ENCODE results near the gene HSD11B2. TPM values are rescaled to one million over a fixed set of nuclear protein-coding genes. Genes with fewer than 3 reads are reported as not detected.
A peak's percentile ranks its signal among the peaks of the same experiment; 100 is the strongest.

The HSD11B2 gene
- total and polyA plus RNA-seq, 9 donors, result 3.7 to 14.5 (median 7.7) TPM

DNA sequence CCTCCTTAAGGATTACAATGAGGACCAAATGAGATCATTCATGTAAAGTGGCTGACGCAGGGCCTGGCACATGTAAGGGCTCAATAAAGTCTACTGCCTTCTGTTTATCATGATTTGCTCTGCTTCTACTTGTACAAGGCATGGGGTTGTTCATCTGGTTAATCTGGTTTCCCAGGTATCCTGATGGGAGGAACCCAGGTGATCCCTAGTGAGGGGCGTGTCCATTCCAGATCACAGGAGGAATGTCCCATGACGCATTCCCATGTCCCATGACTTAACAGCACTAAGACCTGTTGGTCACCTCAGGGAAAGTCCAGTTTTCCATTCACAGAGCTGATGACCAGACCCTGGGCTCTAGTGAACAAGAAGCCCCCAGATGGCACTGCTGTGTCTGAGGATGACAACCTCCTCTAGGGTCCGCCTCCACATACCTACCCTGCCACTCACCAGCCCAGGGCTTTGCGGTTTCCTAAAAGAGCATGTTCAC is 26.1 kb upstream of the HSD11B2 start:
- Histone ChIP-seq H3K4me1 (ENCODE audit: control insufficient read depth, insufficient read depth, low read length) (peaks cover 76% of the 10 kb centered on the region), H3K36me3 (ENCODE audit: control insufficient read depth, insufficient read depth, low read length) (peaks cover 6% of the 10 kb centered on the region), H3K9me3 (replicated peaks; ENCODE audit: control insufficient read depth, low read depth, low read length) (no peaks in the 10 kb centered on the region), H3K27me3 (ENCODE audit: control insufficient read depth, insufficient read depth, low read length) (no peaks in the 10 kb centered on the region), H3K4me3 (ENCODE audit: low read length) (no peak overlapping the region), H3K27ac (ENCODE audit: low read length) (no peak overlapping the region)
- peak; percentile 9 for DNase-seq
- WGBS (ENCODE audit: insufficient coverage), result 80% methylated on average over 1 of the region's 5 CpGs

DNA sequence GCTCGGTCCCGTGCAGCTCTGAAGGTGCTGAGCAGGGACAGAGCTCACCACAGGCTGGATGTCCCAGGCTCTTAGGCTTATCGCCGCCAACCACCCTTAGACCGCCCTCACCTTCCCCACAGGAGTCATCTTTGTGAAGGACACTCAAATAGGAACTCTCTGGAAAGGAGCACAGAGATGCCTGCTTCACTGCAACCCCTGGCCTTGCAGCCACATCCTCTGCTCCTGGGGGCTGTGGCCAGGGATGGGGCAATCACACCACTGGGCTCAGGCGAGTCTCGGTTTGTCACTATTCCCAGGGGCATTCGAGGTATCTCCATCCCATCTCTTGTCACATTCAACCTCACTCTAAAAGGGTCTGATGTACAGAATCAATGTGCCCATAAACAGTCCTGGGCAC is 25.6 kb upstream of the HSD11B2 start:
- WGBS (ENCODE audit: insufficient coverage), result 90% methylated on average over 7 of the region's 8 CpGs
- Histone ChIP-seq H3K27ac (ENCODE audit: low read length) (no peak overlapping the region), H3K36me3 (ENCODE audit: control insufficient read depth, insufficient read depth, low read length) (peaks cover 6% of the 10 kb centered on the region), H3K4me3 (ENCODE audit: low read length) (no peak overlapping the region), H3K27me3 (ENCODE audit: control insufficient read depth, insufficient read depth, low read length) (no peaks in the 10 kb centered on the region), H3K4me1 (ENCODE audit: control insufficient read depth, insufficient read depth, low read length) (peaks cover 73% of the 10 kb centered on the region), H3K9me3 (replicated peaks; ENCODE audit: control insufficient read depth, low read depth, low read length) (no peaks in the 10 kb centered on the region)
- peak; percentile 5 for DNase-seq

DNA sequence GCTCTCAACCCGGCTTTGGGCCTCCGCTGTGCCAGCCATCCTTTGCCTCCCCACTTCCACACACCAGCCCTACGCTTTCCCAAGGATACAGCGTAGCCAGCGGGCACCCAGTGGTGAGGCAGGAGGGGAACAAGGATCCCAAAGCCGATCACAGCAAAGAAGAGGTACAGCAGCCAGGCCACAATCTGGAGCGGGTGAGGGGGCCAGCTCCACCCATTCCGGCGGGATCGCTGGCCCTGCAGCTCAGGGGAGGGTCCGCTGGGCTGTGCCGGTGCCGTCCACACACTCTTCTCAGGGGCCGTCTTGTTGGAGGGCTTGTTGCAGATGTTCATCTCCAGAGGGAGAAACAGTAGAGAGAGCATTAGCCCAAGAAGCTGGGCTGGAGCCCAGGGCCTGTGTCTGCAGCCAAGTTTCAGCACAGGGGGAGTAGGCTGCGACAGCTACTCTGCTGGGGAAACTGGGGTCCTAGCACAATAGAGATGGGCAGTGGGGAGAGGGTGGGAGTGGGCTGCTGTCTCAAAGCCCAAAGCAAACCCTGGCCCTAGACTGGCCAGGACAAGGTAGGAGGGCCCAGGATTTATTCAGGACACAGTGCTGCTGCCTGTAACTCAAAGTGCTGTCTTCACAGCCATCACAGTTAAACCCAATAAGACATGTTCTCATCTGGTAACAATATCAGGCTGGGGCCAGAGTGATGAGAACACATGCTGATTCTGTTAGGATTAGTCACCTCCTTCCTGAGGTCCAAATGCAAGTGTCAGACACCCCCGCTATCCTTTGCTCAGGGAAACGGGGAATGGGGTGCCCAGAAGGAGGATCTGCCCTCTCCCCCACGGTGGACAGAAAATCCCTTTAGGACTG is 24.6 kb upstream of the HSD11B2 start:
- DNase-seq, result peak; percentile 96
- H3K36me3 ChIP-seq (ENCODE audit: control insufficient read depth, insufficient read depth, low read length), result peaks cover 6% of the 10 kb centered on the region
- H3K9me3 ChIP-seq (replicated peaks; ENCODE audit: control insufficient read depth, low read depth, low read length), result no peaks in the 10 kb centered on the region
- H3K27me3 ChIP-seq (ENCODE audit: control insufficient read depth, insufficient read depth, low read length), result no peaks in the 10 kb centered on the region
- 30% methylated on average over 15 of the region's 18 CpGs for WGBS (ENCODE audit: insufficient coverage)
- peak overlapping the region; percentile 94 for H3K27ac ChIP-seq (ENCODE audit: low read length)
- H3K4me3 ChIP-seq (ENCODE audit: low read length), result no peak overlapping the region
- peaks cover 63% of the 10 kb centered on the region for H3K4me1 ChIP-seq (ENCODE audit: control insufficient read depth, insufficient read depth, low read length)

DNA sequence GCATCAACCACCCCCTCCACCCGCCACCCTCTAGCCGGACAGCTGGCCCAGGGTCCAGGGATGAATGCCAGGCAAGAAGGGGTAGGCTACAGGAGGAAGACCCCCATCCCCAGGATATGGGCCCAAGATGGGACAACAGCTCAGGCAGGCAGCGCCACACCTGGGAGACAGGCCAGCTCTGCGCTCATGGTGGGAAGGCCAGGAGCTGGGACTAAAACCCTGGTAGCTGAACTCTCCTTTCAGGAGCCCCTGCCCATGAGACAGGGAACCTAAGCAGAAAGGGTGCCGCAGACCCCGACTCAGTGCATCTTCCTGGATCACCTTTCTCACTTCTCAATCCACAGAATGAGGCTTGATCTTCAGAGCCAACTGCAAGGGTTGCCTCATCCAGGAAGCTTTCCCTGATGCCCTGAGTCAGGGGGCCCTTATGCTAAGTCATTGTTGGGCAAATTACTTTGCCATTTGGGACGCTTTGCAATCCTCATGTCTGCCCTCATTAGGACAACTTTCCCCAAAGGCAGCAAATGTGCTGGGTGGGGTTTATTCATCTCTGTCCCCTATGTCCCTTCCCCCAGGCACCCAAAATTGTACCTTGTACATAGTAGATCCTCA is 23.6 kb upstream of the HSD11B2 start:
- peak overlapping the region; percentile 94 for H3K27ac ChIP-seq (ENCODE audit: low read length)
- H3K4me3 ChIP-seq (ENCODE audit: low read length), result no peak overlapping the region
- no peaks in the 10 kb centered on the region for H3K27me3 ChIP-seq (ENCODE audit: control insufficient read depth, insufficient read depth, low read length)
- peaks cover 6% of the 10 kb centered on the region for H3K36me3 ChIP-seq (ENCODE audit: control insufficient read depth, insufficient read depth, low read length)
- H3K9me3 ChIP-seq (replicated peaks; ENCODE audit: control insufficient read depth, low read depth, low read length), result no peaks in the 10 kb centered on the region
- no peak for DNase-seq
- H3K4me1 ChIP-seq (ENCODE audit: control insufficient read depth, insufficient read depth, low read length), result peaks cover 54% of the 10 kb centered on the region
- WGBS (ENCODE audit: insufficient coverage), result 74% methylated on average over 3 of the region's 7 CpGs

DNA sequence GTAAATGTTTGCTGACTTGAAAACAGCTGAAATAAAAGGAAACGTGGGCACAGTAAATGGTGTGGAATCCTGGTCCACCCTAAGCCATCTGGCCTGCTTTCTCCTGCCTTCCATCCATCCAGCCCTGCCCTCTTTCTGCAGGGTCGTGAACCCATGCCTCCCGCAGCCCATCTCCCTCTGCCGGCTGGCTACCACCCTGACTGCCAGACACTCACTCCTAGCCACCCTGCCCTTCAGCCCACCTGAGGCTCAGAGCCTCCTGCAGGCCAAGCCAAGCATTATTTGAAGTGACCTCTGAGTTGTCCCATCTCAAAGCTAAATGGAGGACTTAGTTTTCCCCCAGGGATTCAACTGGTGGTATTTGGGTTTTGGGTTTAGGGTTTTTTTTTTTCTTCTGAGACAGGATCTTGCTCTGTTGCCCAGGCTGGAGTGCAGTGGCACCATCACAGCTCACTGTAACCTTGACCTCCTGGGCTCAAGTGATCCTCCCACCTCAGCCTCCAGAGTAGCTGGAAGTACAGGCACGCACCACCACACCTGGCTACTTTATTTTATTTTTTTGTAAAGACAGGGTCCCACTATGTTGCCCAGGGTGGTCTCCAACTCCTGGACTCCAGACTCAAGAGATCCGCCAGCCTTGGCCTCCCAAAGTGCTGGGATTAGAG is 23.0 kb upstream of the HSD11B2 start:
- H3K4me3 ChIP-seq (ENCODE audit: low read length), result no peak overlapping the region
- peaks cover 49% of the 10 kb centered on the region for H3K4me1 ChIP-seq (ENCODE audit: control insufficient read depth, insufficient read depth, low read length)
- WGBS (ENCODE audit: insufficient coverage), result 90% methylated on average over 2 of the region's 6 CpGs
- peak overlapping the region; percentile 94 for H3K27ac ChIP-seq (ENCODE audit: low read length)
- H3K36me3 ChIP-seq (ENCODE audit: control insufficient read depth, insufficient read depth, low read length), result peaks cover 6% of the 10 kb centered on the region
- no peak for DNase-seq
- no peaks in the 10 kb centered on the region for H3K27me3 ChIP-seq (ENCODE audit: control insufficient read depth, insufficient read depth, low read length)
- H3K9me3 ChIP-seq (replicated peaks; ENCODE audit: control insufficient read depth, low read depth, low read length), result no peaks in the 10 kb centered on the region

DNA sequence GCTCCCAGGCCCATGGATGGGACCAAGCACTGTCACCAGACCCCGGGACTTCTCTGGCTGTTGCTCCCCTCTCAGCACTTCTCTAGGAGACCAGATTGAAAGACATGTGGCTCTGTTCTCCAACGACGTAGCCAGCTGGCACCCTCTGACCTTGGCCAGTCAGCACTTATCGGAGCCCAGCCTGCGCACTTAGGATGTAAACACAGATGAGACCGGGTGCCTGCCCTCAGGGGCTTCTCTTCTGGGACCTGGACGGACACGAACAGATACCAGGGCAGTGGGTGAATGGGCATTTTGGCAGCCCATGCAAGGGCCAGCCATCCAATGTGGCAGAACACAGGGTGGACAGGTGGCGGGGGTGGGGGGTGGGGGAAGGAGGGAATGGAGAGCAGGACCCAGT is 21.3 kb upstream of the HSD11B2 start:
- Histone ChIP-seq H3K4me3 (ENCODE audit: low read length) (no peak overlapping the region), H3K9me3 (replicated peaks; ENCODE audit: control insufficient read depth, low read depth, low read length) (no peaks in the 10 kb centered on the region), H3K27me3 (ENCODE audit: control insufficient read depth, insufficient read depth, low read length) (no peaks in the 10 kb centered on the region), H3K27ac (ENCODE audit: low read length) (no peak overlapping the region), H3K4me1 (ENCODE audit: control insufficient read depth, insufficient read depth, low read length) (peaks cover 41% of the 10 kb centered on the region), H3K36me3 (ENCODE audit: control insufficient read depth, insufficient read depth, low read length) (peaks cover 10% of the 10 kb centered on the region)
- 91% methylated on average over 5 of the region's 9 CpGs for WGBS (ENCODE audit: insufficient coverage)
- no peak for DNase-seq

DNA sequence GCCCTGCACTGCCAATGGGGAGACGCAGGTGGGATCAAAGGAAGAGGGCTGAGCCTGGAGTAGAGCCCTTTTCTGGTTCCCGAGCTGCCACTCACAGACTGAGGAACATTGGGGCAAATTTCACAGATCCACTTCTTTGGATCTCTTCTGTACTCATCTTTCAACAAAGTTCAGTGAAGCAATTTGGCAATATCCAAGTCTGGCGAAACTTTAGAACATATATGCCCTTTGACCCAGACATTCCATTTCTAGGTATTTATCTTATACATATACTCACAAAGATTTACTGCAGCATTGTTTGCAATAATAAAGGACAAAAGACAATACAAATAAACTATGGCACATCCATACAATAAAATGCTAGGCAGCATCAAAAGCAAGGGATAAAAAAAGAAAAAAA is 19.6 kb upstream of the HSD11B2 start:
- Histone ChIP-seq H3K27ac (ENCODE audit: low read length) (no peak overlapping the region), H3K36me3 (ENCODE audit: control insufficient read depth, insufficient read depth, low read length) (peaks cover 5% of the 10 kb centered on the region), H3K27me3 (ENCODE audit: control insufficient read depth, insufficient read depth, low read length) (no peaks in the 10 kb centered on the region), H3K9me3 (replicated peaks; ENCODE audit: control insufficient read depth, low read depth, low read length) (no peaks in the 10 kb centered on the region), H3K4me1 (ENCODE audit: control insufficient read depth, insufficient read depth, low read length) (peaks cover 34% of the 10 kb centered on the region), H3K4me3 (ENCODE audit: low read length) (no peak overlapping the region)
- DNase-seq, result no peak
- WGBS (ENCODE audit: insufficient coverage), result 73% methylated on average over 2 of the region's 3 CpGs

DNA sequence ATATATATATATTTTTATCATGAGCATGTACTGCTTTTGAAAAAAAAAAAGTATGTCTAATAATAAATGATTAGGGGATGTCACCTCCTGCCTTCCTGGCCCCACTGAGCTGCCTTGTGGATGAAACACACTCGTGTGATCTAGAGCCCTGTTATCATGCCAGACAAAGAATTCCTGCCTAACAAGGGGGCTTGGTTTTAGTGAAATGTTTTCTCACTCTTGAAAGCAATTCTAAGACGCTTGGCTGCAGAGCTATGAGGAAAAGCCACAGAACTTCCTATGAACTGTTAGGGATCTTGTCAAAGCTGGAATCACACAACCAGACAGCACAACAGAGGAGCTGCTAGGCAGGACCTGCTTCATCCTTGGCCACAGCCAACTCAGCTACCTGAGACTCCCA is 18.6 kb upstream of the HSD11B2 start:
- no peaks in the 10 kb centered on the region for H3K27me3 ChIP-seq (ENCODE audit: control insufficient read depth, insufficient read depth, low read length)
- no peak overlapping the region for H3K27ac ChIP-seq (ENCODE audit: low read length)
- whole genome bisulfite sequencing (ENCODE audit: insufficient coverage), result no CpG with 5 or more reads among the region's 2 CpGs
- peaks cover 5% of the 10 kb centered on the region for H3K36me3 ChIP-seq (ENCODE audit: control insufficient read depth, insufficient read depth, low read length)
- no peaks in the 10 kb centered on the region for H3K9me3 ChIP-seq (replicated peaks; ENCODE audit: control insufficient read depth, low read depth, low read length)
- H3K4me3 ChIP-seq (ENCODE audit: low read length), result no peak overlapping the region
- H3K4me1 ChIP-seq (ENCODE audit: control insufficient read depth, insufficient read depth, low read length), result peaks cover 28% of the 10 kb centered on the region
- no peak for DNase-seq

DNA sequence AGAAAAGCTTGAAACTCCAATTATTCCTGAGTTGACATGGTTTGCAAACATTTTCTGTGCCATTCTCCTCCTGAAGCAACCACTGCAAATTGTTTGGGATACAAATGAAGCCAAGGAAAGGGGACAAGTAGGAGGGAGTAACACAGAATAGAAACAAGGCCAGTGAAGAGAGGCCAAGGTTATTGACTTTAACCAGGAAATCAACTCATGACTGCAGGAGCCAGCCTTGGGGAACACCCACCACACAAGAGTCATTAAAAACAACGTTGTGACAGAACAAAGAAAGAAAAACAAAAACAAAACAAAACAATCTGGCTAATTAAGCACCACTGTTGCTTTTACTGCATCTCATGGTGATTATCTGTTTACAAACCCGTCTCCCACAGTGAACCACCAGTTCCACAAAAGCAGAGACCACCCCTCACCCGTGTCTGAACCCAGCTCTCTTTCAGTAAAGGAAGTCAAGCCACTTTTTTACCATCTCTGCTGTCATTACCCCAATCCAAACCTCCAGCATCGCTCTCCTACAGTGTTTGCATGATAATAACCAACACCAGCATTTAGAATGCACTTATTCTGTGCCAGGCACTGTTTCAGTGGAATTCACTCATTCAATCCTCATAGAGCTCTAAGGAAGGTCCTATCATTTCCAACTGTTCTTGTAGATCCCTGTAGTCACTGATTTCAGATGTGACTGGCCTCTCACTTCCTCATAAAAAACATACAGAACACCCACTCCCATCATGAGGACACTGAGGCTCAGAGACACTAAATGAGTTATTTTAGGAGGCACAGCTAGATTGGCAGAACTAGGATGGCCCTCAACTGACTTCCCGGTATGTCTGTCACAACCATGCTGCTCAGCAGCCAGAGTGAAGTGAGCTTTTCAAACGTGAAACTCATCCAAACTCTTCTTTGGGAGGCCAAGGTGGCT is 16.7 kb upstream of the HSD11B2 start:
- Histone ChIP-seq H3K4me3 (ENCODE audit: low read length) (no peak overlapping the region), H3K27me3 (ENCODE audit: control insufficient read depth, insufficient read depth, low read length) (no peaks in the 10 kb centered on the region), H3K36me3 (ENCODE audit: control insufficient read depth, insufficient read depth, low read length) (peaks cover 5% of the 10 kb centered on the region), H3K27ac (ENCODE audit: low read length) (no peak overlapping the region), H3K4me1 (ENCODE audit: control insufficient read depth, insufficient read depth, low read length) (peaks cover 21% of the 10 kb centered on the region), H3K9me3 (replicated peaks; ENCODE audit: control insufficient read depth, low read depth, low read length) (no peaks in the 10 kb centered on the region)
- 59% methylated on average over 4 of the region's 6 CpGs for WGBS (ENCODE audit: insufficient coverage)
- no peak for DNase-seq

Data from muscle of leg (tissue), 11 donors.